M059J (cell line): ENCODE measurements around the gene HYAL1. TPM values are rescaled to one million over a fixed set of nuclear protein-coding genes. Genes with fewer than 3 reads are reported as not detected.

Source experiments
- DNase-seq: peaks from one replicate; pipeline ENCODE4 v3.0.0-alpha.2; 2012; ENCODE audit warnings: low read depth
- total RNA-seq: library from RNA; depleted of rRNA; stranded (reverse); fragments of >200 nt; shearing (Covaris generic); gene quantifications from 2 replicates; pipeline ENCODE4 v1.2.3, GENCODE V29; 2014; rRNA removed

Gene HYAL1
- not detected in 2 replicates for total RNA-seq

- DNase-seq, result no peak
These were observed at the start of gene HYAL1 for GRCh38 chr3:50303013-50303815. HYAL1 (minus strand) TSS chr3:50303574; CDS start chr3:50302956, 618 bp downstream.

DNA sequence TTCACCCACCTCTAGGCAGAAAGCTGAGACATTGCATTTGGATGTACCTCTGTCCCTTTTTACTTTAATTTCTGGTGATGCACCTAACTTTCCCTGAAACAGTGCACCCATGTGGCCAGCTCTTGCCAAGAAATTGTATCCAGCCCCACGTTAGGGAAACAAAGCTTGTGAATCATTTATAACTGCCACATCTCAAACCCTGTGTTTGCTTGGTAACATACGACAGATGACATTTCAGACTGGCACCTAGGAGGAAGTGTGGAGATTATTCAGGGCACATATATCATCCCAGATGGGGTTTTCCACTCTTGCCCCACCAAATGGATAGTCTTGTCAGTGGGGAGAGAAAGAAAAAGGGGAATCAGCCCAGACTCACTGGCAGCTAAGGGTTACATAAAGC lies 49.4 kb upstream of the HYAL1 start:
- DNase-seq, result peak; percentile 43

GRCh38 chr3:50351323-50351697 lies 47.9 kb upstream of the HYAL1 start:
- no peak for DNase-seq

DNA sequence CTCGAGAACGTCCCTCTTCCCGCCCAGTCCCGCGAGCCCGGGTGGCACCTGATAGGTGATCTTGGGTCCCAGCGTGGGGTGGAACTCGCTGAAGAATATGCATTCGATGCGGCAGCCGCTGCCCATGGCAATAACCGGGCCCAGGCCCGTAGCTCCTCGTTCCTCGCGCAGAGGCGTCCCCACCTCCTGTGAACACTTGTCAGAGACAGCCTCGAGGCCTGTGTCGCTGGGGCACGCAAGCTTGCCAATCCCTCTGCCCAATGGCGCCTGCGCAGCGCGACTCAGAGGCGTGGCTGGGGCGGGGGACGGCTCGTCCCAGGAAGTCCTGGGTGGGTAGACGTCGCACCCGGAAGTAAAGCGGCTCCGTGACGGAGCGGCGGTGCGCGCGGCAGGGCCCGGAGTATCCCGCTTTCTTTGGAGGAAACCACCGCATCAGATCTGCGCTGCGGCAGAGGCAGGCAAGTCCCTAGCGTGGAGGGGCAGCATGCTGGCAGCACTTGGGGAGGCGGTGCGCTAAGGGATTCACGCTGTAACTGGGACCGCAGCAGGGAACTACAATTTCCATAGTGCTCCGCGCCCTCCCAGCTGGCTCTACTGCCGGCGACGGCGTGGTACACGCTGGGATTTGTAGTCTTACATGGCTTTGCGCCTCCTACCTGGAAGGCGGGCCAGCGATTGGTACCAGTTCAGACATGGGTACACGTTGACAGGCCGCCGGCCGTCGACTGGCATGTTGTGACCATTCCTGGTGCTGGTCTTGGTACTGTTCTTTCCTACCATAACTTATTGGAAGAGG lies 47.4 kb upstream of the HYAL1 start, which contains the start of the genes CYB561D2 and NPRL2:
TSS of gene CYB561D2 (plus strand) at position 336 of the 796 bp plus-strand sequence. CDS start 572 bp downstream, outside the sequence.
TSS of gene NPRL2 (minus strand) at position 249 of the 796 bp plus-strand sequence. CDS start at position 126, 123 bp downstream.
- peak; percentile 91 for DNase-seq

DNA sequence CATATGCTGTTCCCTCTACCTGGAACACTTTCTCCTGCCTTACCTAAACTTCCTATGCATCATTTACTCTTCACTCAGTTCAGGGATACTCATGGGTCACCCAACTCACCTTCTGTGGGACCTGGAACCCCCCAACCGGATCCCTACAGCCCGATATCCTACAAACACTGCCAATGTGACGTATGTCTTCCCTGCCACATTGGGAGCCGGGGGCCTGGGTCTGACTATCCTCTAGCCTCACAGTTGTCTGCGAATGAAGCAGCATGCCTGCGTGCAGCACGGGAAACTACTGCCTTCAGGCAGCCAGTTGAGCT lies 46.8 kb upstream of the HYAL1 start:
- DNase-seq, result no peak

GRCh38 chr3:50347187-50347813 lies 43.9 kb upstream of the HYAL1 start:
- DNase-seq, result peak; percentile 72

- peak; percentile 56 for DNase-seq
These were observed 42.3 kb upstream of the HYAL1 start, which contains the start of gene ZMYND10 for GRCh38 chr3:50345586-50346234. ZMYND10 (minus strand) TSS chr3:50345732; CDS start chr3:50345579, 153 bp downstream.

DNA sequence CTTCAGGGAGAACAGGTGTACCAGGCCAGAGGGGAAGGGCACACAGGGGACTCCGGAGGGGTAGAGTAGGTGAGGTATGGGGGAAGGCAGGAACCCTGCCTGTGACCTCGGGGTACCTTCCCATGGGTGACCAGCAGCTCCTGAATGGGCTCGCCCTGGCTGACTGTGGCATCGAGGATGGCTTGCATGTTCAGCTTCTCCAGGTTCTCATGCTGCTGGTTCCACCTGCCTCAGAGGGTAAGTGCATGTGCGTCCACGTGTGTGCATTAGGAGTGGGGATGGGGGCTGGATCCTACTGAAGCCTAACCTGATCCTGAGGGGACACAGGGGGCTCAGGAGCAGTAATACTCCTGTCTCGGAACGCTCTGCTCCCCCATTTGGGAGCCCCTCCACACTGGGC lies 41.6 kb upstream of the HYAL1 start:
- DNase-seq, result no peak

DNA sequence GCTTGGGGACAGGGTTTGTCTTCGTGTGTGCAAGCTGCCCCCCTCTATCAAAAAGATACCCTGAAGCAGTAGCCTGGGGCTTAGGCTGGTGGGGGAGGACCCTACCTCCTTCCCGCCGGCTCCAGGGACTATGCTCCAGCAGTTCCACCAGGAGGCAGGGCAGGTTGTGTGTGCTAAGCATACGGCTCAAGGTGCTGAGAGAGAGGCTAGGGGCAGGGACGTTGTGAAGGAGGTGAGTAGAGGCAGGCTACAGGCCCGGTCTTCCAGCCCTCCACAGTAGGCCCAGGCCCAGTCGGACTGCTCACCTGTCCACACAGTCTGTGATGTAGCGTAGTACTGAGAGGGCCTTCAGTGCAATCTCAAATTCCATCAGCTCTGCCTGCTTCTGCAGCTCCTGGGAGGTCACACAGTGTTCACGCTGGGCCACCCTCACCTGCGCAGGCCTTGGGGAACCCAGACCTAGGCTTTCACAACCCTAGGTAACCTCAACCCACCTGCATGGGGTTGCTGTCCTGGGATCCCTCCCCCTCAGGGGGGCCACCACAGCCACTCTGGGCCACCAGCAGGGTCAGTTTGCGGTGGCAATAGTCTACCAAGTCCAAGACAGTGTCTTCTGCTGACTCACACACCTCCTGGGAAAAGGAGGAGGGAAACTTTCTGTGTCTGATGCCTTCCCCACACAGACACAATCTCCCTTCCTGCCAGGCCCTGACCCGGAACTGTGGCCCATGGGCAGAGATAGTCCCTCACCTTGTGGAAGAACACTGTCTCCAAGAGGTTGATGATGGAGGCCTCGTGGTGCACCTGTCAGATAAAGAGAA lies 39.6 kb upstream of the HYAL1 start:
- DNase-seq, result no peak

- DNase-seq, result no peak
These were observed 38.7 kb upstream of the HYAL1 start for GRCh38 chr3:50341996-50342650.

- DNase-seq, result no peak
These were observed 38.2 kb upstream of the HYAL1 start for GRCh38 chr3:50341537-50341936.

DNA sequence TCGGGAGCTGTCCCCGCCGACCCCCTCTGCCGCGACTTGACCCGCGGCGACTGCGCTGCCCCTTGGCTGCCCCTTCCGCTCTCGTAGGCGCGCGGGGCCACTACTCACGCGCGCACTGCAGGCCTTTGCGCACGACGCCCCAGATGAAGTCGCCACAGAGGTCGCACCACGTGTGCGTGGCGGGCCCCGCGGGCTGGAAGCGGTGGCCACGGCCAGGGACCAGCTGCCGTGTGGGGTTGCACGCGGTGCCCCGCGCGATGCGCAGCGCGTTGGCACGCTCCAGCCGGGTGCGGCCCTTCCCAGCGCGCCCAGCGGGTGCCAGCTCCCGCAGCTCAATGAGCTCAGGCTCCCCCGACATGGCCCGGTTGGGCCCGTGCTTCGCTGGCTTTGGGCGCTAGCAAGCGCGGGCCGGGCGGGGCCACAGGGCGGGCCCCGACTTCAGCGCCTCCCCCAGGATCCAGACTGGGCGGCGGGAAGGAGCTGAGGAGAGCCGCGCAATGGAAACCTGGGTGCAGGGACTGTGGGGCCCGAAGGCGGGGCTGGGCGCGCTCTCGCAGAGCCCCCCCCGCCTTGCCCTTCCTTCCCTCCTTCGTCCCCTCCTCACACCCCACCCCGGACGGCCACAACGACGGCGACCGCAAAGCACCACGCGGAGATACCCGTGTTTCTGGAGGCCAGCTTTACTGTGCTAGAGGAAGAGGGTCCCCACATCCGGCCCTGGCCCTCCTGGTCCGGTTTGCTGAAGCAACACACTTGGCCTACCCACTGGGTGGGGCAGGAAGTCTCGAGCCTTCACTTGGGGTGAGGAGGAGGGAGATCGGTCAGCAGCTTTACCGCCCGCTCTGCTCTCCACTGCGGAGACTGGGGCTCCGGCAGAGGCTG lies 37.3 kb upstream of the HYAL1 start, which contains the start of gene RASSF1:
TSS of gene RASSF1 (minus strand) at position 389 of the 882 bp plus-strand sequence. CDS start at position 358, 31 bp downstream.
- DNase-seq, result no peak

GRCh38 chr3:50340147-50340447 lies 36.7 kb upstream of the HYAL1 start:
- DNase-seq, result no peak

GRCh38 chr3:50339485-50340146 lies 36.2 kb upstream of the HYAL1 start:
- DNase-seq, result no peak

- DNase-seq, result no peak
These were observed 35.6 kb upstream of the HYAL1 start for GRCh38 chr3:50338965-50339364.

GRCh38 chr3:50337175-50337861 lies 33.9 kb upstream of the HYAL1 start:
- peak; percentile 97 for DNase-seq

DNA sequence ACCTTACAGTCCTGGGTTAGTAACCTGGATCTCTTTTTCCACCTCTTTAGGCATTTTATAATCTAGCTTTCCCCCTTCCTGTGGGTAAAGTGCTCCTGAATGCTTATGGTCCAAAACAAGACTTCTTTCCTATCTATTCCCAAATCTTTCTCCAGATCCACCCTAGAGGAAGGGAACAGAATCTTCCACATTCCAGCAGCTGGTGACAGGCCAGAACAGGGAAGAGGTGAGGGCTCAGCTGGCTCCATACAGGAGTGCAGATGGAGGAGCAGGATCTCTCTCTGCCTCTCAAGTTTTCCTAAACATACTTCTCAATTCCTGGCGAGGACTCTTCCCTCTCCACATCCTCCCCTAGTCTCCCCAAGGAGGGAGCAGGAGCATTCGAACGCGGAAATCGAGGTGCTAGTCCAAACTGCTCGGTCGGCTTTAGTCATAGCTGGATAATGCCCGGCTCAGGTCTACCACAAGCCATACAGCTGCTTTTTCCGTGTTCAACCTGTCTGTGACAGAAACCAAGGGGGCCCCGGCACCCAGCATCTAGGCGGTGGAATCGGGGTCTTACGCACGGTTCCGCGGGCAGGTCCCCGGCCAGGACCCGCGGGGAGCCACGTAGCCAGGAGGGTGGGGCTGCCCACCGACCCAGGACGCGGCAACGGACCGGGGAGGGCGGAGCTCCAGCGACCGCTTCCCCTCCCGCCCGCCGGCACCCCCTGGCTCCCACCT lies 33.2 kb upstream of the HYAL1 start:
- DNase-seq, result peak; percentile 44
